HG03442 (cell line): ENCODE measurements around the gene HCFC1R1.
A peak's percentile ranks its signal among the peaks of the same experiment; 100 is the strongest.
"Not testable (repeated sequence)": the region's sequence is repeated elsewhere in the genome, so short reads cannot be mapped to it uniquely, and the experiment has no call there.

Source experiments
- ATAC-seq: cut with Tn5 transposase; IDR thresholded peaks from one replicate; pipeline ENCODE4 v1.9.1; 2021; ENCODE audit warnings: mild to moderate bottlenecking, moderate library complexity; ENCODE audit not compliant: unreplicated experiment

HCFC1R1 gene

GRCh38 chr16:3023669-3024478, at the start of gene HCFC1R1, which contains the start of gene THOC6:
Gene HCFC1R1, minus strand, starts transcription at chr16:3023942. Its CDS starts 1 bp downstream, at chr16:3023941.
Gene THOC6, plus strand, starts transcription at chr16:3024035. Its CDS starts 292 bp downstream, at chr16:3024327.
- peak; percentile 66 for ATAC-seq

- no peak for ATAC-seq
Observed at GRCh38 chr16:3073448-3073847, 49.7 kb upstream of the HCFC1R1 start.

GRCh38 chr16:3072576-3073263, 49.0 kb upstream of the HCFC1R1 start:
- ATAC-seq: not testable (repeated sequence)

- not testable (repeated sequence) for ATAC-seq
Observed at GRCh38 chr16:3072148-3072547, 48.4 kb upstream of the HCFC1R1 start.

GRCh38 chr16:3071655-3072054, 47.9 kb upstream of the HCFC1R1 start:
- ATAC-seq: no peak

- ATAC-seq: no peak
Observed at GRCh38 chr16:3070608-3071111, 46.9 kb upstream of the HCFC1R1 start.

- ATAC-seq: not testable (repeated sequence)
Observed at GRCh38 chr16:3069146-3069545, 45.4 kb upstream of the HCFC1R1 start.

GRCh38 chr16:3068487-3068886, 44.7 kb upstream of the HCFC1R1 start:
- ATAC-seq: no peak

- no peak for ATAC-seq
Observed at GRCh38 chr16:3066440-3066748, 42.7 kb upstream of the HCFC1R1 start.

- ATAC-seq: no peak
Observed at GRCh38 chr16:3065742-3066439, 42.1 kb upstream of the HCFC1R1 start.

- no peak for ATAC-seq
Observed at GRCh38 chr16:3065069-3065741, 41.5 kb upstream of the HCFC1R1 start, which contains the start of gene IL32. Gene IL32, plus strand, starts transcription at chr16:3065640. Its CDS starts 172 bp downstream, at chr16:3065812.

GRCh38 chr16:3063625-3064386, 40.1 kb upstream of the HCFC1R1 start:
- no peak for ATAC-seq

GRCh38 chr16:3062553-3062952, 38.8 kb upstream of the HCFC1R1 start:
- no peak for ATAC-seq

GRCh38 chr16:3060339-3061127, 36.8 kb upstream of the HCFC1R1 start:
- no peak for ATAC-seq

GRCh38 chr16:3059723-3060242, 36.0 kb upstream of the HCFC1R1 start:
- no peak for ATAC-seq

- ATAC-seq: peak; percentile 75
Observed at GRCh38 chr16:3059041-3059722, 35.4 kb upstream of the HCFC1R1 start.

- ATAC-seq: peak; percentile 19
Observed at GRCh38 chr16:3058139-3059030, 34.6 kb upstream of the HCFC1R1 start.
